GM19193 (cell line): ENCODE measurements around the gene CLEC4G.
A peak's percentile ranks its signal among the peaks of the same experiment; 100 is the strongest.

Source experiments
- POLR2A ChIP-seq: IDR thresholded peaks from 4 replicates; pipeline ENCODE4 v1.6.1; 2011; ENCODE audit not compliant: insufficient read depth, insufficient read length; ENCODE audit errors: extremely low read depth

Gene CLEC4G

GRCh38 chr19:7697721-7698287 lies 34.1 kb downstream of the CLEC4G start:
- TF ChIP-seq POLR2A, result no peak

GRCh38 chr19:7694499-7694898 lies 37.4 kb downstream of the CLEC4G start:
- TF ChIP-seq POLR2A, result no peak

DNA sequence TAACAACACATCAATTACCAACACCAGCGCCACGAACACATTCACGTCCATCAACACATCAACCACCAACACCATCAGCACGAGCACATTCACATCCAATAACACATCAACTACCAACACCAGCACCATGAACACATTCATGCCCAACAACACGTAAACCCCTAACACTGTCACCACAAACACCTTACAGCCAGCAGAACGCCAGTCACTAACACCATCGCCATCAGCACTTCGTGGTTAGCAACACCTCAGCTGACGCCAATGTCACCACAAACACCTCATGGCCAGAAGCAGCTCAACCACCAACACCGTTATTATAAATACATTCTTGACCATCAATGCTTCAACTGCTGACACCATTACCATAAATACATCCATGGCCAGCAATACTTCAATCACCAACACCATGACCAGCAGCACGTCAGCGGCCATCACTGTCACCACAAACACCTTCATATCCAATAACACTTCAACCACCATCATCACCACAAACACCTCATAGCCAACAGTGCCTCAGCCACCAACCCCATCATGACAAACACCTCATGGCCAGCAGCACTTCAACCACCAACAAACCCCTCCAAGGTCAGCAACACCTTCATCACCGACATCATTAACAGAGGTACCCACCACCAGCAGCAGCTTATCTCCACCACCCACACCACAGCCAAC lies 39.4 kb downstream of the CLEC4G start:
- no peak for TF ChIP-seq POLR2A

- no peak for TF ChIP-seq POLR2A
These were observed 40.4 kb downstream of the CLEC4G start for GRCh38 chr19:7691497-7691896.

GRCh38 chr19:7690779-7691258 lies 41.1 kb downstream of the CLEC4G start:
- TF ChIP-seq POLR2A, result no peak

DNA sequence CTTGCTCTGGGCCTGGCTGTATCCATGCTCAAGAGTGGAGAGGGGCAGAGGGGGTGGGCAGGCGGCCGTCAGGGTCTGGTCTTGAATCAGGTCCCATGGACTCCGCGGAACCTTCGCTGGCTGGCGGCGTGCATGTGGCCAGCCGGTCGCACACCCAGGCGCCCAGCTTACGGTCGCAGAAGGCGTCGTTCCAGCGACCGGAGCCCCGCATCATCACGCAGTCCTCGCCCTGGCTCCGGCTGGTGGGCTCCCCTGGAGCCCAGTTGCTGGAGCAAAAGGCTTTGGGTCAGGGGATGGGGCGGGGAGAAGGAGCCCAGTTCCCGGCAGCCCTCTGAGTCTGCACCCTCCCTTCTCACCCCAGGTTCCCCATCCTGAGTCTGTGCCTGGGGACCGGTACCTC lies 42.7 kb downstream of the CLEC4G start:
- no peak for TF ChIP-seq POLR2A

DNA sequence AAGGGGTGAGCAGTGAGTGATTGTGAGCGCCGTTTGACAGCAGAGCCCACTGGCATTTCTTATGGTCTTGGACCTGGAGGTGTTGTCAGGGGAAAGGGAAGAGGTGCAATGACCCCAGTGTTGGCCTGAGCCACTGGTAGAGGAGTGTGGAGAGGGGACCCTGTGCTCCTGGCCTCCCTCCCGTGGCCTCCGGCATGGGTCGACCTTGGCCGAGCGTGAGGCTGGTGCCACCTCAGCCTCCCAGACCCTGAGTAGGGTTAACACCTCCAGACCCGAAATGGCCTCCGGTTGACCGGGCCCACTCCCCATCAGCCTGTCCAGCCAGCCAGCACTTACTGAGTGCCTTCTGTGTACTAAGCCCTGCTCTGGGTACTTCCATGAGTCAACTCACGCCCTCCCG lies 44.7 kb downstream of the CLEC4G start:
- TF ChIP-seq POLR2A, result no peak

DNA sequence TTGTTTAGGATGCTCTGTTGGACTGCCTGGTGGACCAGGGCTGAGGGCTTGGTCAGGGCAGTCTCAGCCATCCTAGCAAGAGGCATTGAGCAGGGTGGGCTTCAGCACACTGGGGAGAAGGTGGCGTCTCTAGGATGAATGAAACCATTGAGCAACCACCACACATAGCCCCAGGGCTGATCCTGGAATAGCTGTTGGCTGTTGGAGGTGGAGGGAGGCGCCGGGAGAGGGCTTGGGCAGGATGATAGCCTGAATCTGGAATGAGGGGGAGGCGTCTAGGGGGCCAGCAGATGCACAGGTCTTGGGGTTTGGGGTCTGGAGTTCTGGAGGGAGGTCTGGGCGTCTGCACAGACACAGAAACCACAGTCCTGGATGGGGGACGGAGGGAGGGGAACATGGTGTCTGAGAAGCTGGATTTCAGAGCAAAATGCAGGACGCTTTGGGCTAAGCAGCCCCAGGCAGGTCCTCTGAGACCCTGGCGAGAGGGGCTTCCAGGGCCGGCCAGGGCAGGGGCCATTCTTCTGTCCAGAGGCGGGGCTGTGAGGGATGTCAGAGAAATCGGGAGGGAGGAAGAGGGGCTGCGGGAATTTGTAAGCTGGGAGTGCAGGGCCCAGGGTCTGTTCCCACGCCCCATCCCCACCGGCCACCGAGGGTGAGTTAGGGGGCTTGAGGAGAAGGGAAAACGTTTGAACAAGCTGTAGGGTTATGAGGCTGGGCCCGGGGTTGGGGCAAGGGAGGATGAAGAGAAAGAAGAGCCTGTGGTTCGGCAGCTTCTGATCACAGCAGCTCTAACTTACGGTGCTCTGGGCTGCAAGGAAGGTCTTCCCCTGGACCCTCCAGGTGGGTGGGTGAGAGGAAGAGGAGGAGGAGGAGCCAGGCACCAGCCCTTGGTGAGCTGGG lies 46.1 kb downstream of the CLEC4G start:
- TF ChIP-seq POLR2A, result peak; percentile 32

DNA sequence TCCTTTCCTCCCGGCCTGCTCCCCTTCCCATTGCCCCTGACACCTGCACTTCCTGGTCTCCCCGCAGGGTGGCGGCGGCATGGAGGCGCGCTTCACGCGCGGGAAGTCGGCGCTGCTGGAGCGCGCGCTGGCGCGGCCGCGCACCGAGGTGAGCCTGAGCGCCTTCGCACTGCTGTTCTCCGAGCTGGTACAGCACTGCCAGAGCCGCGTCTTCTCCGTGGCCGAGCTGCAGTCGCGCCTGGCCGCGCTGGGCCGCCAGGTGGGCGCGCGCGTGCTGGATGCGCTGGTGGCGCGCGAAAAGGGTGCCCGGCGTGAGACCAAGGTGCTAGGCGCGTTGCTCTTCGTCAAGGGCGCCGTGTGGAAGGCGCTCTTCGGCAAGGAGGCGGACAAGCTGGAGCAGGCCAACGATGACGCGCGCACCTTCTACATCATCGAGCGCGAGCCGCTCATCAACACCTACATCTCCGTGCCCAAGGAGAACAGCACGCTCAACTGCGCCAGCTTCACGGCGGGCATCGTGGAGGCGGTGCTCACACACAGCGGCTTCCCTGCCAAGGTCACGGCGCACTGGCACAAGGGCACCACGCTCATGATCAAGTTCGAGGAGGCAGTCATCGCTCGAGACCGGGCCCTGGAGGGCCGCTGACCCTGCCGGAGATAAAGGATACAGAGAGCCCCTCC lies 49.6 kb downstream of the CLEC4G start:
- TF ChIP-seq POLR2A, result no peak

- peak; percentile 14 for TF ChIP-seq POLR2A
These were observed 50.4 kb downstream of the CLEC4G start for GRCh38 chr19:7681340-7682174.

- peak; percentile 50 for TF ChIP-seq POLR2A
These were observed 51.1 kb downstream of the CLEC4G start, which contains the start of gene TRAPPC5 for GRCh38 chr19:7680606-7681339. TRAPPC5 (plus strand) TSS chr19:7680833; CDS start chr19:7682254, 1,421 bp downstream.

DNA sequence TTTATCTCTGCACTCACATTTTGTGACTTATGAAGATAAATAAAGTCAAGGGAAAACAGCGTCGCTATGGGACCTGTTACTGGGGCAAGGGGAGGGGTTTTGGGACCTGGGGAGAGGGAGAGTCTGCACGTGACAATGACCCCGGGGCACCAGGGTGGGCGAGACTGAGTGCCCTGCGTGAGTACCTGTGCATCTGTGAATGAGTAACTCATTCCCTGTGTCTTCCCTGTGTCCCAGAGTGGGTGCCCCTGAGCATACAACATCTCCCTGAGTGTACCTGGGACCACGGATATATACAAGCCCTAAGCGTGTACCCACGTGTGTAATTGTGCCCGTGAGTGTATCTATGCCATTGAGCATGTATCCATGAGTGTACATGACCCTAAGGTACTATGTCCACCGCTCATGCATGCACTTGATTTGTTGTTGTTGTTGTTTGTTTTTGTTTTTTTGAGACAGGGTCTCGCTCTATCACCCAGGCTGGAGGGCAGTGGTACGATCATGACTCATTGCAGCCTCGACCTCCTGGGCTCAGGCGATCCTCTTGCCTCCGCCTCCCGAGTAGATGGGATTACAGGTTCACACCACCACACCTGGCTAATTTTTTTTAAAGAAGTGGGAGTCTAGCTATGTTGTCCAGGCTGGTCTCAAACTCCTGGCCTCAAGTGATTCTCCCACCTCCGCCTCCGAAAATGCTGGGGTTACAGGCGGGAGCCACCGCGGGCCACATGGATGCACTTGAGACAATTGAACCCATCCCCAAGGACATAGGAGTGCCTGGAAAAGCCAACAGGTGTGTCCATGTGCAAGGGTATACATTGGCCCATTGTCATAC lies 51.9 kb downstream of the CLEC4G start:
- no peak for TF ChIP-seq POLR2A
